ENCODE results near the gene PEG3. TPM values are rescaled to one million over a fixed set of nuclear protein-coding genes. Genes with fewer than 3 reads are reported as not detected.

PEG3 gene
- 10 to 100 TPM in 1 of 4 donors, 1 to 10 TPM in 3; 9.0 to 14.7 (median 9.8) TPM for total RNA-seq

DNA sequence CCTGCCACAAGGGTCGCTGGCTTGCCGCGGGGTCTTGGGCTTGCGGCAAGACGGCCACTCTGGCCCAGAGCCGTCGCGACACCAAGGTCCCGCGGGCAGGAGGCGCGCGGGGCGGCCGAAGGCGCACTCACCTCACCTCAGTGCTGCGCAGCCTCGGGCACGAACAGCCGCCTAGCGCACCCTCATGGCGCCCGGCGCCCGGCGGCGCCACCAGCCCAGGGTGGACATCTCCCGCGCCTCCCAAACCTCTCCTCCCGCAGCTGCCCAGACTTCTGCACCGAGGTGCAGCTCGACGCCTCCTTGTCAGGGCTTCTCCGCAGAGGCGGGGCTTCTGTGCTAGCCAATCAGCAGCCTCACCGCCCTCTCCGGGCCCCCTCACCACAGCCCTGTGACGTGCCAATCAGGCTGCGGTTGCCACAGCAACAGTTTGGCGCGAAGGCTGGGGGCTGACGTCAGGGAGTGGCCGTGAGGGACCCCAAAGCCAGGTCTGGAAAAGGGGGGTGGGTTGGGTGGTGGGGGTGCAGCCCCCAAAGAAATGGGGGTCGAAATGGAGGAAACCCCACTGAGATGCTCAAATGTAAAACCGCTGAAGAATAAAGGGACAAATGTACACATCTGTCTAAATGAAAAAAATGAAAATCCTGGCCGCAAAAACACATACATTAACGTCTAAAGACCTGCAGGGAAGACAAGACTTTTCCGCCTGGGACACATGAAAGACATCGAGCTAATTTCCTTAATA is at the start of gene PEG3, which contains the start of gene ZIM2:
Gene PEG3, minus strand, starts transcription at position 276 of the 742 bp plus-strand sequence. CDS start 16,071 bp downstream, outside the sequence.
Gene ZIM2, minus strand, starts transcription at position 276 of the 742 bp plus-strand sequence. CDS start 16,449 bp downstream, outside the sequence.
- peak within 1 kb of the TSS; percentile 58 to 92 (median 72) for H3K27ac ChIP-seq
- 45 to 47% methylated on average over 22 to 47 of the region's 49 CpGs for WGBS, 2 donors
- H3K36me3 ChIP-seq, result no peaks in the 10 kb centered on the region
- TF ChIP-seq POLR2A (IDR thresholded peaks at IDR 0.05) (peak in 1 of 2 donors; percentile 28), EP300 (IDR thresholded peaks at IDR 0.05) (peak in 1 of 2 donors; percentile 18), CTCF (IDR thresholded peaks at IDR 0.05) (no peak)
- H3K27me3 ChIP-seq, result no peaks in the 10 kb centered on the region
- peaks cover 0 to 36% (median 0%) of the 10 kb centered on the region in 4 donors for H3K9me3 ChIP-seq
- peak within 1 kb of the TSS; percentile 33 to 56 (median 44) for H3K4me3 ChIP-seq
- no peak for DNase-seq (ENCODE audit: low spot score in 2 of 2)
- peaks cover 0 to 15% (median 3%) of the 10 kb centered on the region in 4 donors for H3K4me1 ChIP-seq

GRCh38 chr19:56885173-56885985 is 44.9 kb upstream of the PEG3 start:
- WGBS, 2 donors, result 10 to 29% methylated on average over 7 to 14 of the region's 14 CpGs
- Histone ChIP-seq H3K9me3 (peaks cover 0 to 66% (median 1%) of the 10 kb centered on the region in 4 donors), H3K27me3 (no peaks in the 10 kb centered on the region), H3K27ac (no peak overlapping the region), H3K4me3 (no peak overlapping the region), H3K4me1 (no peaks in the 10 kb centered on the region), H3K36me3 (no peaks in the 10 kb centered on the region)
- no peak for TF ChIP-seq POLR2A (IDR thresholded peaks at IDR 0.05)
- no peak for TF ChIP-seq CTCF (IDR thresholded peaks at IDR 0.05)
- no peak for TF ChIP-seq EP300 (IDR thresholded peaks at IDR 0.05)
- DNase-seq (ENCODE audit: low spot score in 2 of 2), result no peak

- Histone ChIP-seq H3K27me3 (no peaks in the 10 kb centered on the region), H3K4me1 (no peaks in the 10 kb centered on the region), H3K27ac (no peak overlapping the region), H3K36me3 (no peaks in the 10 kb centered on the region), H3K4me3 (no peak overlapping the region), H3K9me3 (peaks cover 0 to 60% (median 1%) of the 10 kb centered on the region in 4 donors)
- DNase-seq (ENCODE audit: low spot score in 2 of 2), result no peak
- TF ChIP-seq POLR2A (IDR thresholded peaks at IDR 0.05) (no peak), EP300 (IDR thresholded peaks at IDR 0.05) (no peak), CTCF (IDR thresholded peaks at IDR 0.05) (no peak)
- WGBS, 2 donors, result 53 to 56% methylated on average over 5 of the region's 5 CpGs
These were observed 43.9 kb upstream of the PEG3 start for GRCh38 chr19:56884441-56884840.

GRCh38 chr19:56880592-56881190 is 40.2 kb upstream of the PEG3 start:
- DNase-seq (ENCODE audit: low spot score in 2 of 2), result no peak
- 63 to 77% methylated on average over 5 of the region's 5 CpGs for WGBS, 2 donors

DNA sequence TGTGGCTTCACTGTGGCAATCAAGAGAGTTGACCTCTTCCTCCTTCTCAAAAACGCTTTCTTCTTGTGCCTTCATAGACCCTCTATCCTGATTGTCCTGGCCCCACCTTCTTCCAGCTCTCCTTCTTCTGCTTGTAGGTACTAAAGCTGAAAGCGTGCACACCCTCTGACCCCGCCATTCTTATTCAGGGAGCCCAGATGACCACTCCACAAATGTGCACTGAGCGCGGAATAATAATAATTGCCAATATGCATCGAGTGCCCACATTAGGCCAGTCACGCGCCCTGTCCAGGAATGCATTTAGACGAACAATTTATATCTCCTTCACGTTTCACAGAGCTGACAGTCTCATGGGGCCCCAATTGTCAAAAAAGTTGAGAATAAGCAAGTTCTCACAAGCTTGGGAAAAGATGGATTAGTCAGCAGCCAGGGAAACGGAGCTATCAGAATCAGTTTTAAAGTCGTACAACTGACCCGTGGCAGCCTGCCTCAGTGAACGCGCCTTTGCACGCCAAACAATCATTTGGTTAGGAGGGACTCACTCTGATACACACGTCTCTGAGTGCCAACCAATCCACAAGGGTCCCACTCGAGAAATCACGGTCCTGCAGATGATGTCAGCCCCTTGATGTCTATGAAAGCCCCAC is 36.7 kb upstream of the PEG3 start:
- WGBS, 2 donors, result 54 to 57% methylated on average over 19 of the region's 19 CpGs
- H3K27ac ChIP-seq, result no peak overlapping the region
- TF ChIP-seq CTCF (IDR thresholded peaks at IDR 0.05) (no peak), POLR2A (IDR thresholded peaks at IDR 0.05) (no peak), EP300 (IDR thresholded peaks at IDR 0.05) (no peak)
- peaks cover 0 to 65% (median 0%) of the 10 kb centered on the region in 4 donors for H3K9me3 ChIP-seq
- DNase-seq (ENCODE audit: low spot score in 2 of 2), result no peak
- H3K4me1 ChIP-seq, result no peaks in the 10 kb centered on the region
- no peaks in the 10 kb centered on the region for H3K27me3 ChIP-seq
- H3K4me3 ChIP-seq, result no peak overlapping the region
- no peaks in the 10 kb centered on the region for H3K36me3 ChIP-seq

More at GRCh38 chr19:56880592-56881190, 40.2 kb upstream of the PEG3 start:
- Histone ChIP-seq H3K4me3 (no peak overlapping the region), H3K9me3 (peaks cover 0 to 62% (median 1%) of the 10 kb centered on the region in 4 donors), H3K36me3 (no peaks in the 10 kb centered on the region), H3K27ac (no peak overlapping the region), H3K27me3 (no peaks in the 10 kb centered on the region), H3K4me1 (no peaks in the 10 kb centered on the region)
- TF ChIP-seq EP300 (IDR thresholded peaks at IDR 0.05), result no peak
